Measurements from ENCODE around the gene AIFM3.

The AIFM3 gene

DNA sequence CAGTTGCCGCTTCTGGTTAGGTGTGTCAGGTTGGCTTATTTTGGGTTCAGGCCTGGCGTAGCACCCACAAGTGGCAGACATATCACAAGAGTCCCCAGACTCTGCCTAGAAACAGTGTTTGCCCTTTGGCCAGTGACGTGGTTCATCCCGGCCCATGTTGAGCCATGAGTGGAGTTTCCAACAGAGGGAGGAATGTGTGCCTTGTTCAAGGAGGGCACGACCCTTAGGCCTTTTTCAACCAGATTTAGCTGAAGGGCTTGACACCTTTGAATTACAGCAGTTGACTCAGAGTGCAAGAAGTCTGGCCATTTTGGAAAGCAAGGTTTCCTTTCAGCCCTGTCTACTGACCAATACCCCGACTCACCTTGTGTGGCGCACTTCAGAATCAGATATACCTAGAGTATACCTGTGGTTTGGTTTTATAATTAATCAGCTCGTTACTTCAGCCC is 15.1 kb upstream of the AIFM3 start:
- Histone ChIP-seq H3K27me3 (peaks cover 13% of the 10 kb centered on the region), H3K4me3 (no peak overlapping the region), H3K36me3 (peaks cover 78% of the 10 kb centered on the region), H3K9me3 (peaks cover 2% of the 10 kb centered on the region; the same call in 1 of the 2 replicates), H3K4me2 (no peak overlapping the region), H4K20me1 (peaks cover 98% of the 10 kb centered on the region), H3K9ac (no peak overlapping the region), H3K4me1 (peaks cover 40% of the 10 kb centered on the region), H3K27ac (no peak overlapping the region)
- TF ChIP-seq Cebpa-rat (IDR thresholded peaks at IDR 0.05): no peak

DNA sequence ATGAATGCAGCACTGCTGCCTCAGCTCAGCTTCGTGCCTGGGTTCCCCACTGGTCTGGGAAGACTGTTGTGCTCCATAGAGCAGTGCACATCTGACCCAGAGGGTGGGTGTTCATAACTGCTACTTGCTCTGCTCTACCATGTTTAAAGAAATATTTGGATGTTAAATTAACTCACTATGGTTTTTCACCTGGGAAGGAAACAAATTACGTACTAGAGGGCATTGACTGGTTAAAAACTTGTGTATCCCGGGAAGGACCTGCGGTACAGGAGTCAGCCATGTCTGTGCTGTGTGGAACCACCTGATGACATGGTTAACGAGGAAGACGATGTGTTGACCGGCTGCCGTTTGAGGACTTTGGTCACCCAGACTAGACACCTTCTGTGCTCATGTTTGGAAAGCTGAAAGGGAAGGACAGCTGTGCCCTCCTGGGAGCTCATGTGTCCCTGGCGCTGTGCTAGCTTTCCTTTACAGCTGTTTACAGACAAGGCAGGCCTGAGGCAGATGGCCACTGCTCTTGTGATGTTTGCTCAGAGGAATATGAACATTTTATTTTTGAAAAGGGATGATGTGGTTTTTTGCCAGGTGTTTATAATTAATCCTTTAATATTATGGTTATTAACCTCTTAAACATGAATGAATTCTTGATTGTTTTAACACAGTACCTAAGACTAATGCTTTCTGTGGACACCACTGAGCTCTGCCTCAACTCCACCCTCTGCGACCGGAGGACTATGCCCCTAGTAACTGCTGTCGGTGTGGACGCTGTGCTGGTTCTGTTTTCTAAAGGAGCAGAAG is 14.3 kb upstream of the AIFM3 start:
- no peak overlapping the region for H3K4me2 ChIP-seq
- no peak for TF ChIP-seq Cebpa-rat (IDR thresholded peaks at IDR 0.05)
- H3K36me3 ChIP-seq: peaks cover 71% of the 10 kb centered on the region
- H4K20me1 ChIP-seq: peaks cover 96% of the 10 kb centered on the region
- H3K9ac ChIP-seq: no peak overlapping the region
- H3K27ac ChIP-seq: no peak overlapping the region
- H3K27me3 ChIP-seq: peaks cover 21% of the 10 kb centered on the region
- peaks cover 3% of the 10 kb centered on the region; the same call in 1 of the 2 replicates for H3K9me3 ChIP-seq
- H3K4me1 ChIP-seq: peaks cover 46% of the 10 kb centered on the region
- H3K4me3 ChIP-seq: no peak overlapping the region

DNA sequence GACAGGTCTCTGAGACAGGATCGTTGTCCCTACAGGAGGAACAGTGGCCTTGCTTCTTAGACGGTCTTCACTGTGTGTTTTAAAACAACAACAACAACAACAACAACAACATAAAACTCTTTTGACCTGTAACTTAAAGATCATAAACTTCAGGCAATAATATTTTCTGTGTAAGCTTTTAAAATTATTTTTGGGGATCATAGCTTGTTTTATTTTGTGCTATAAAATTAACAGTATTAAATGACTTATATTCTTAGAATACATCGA is 13.8 kb upstream of the AIFM3 start:
- Histone ChIP-seq H3K9ac (no peak overlapping the region), H3K4me1 (peaks cover 45% of the 10 kb centered on the region), H3K9me3 (peaks cover 3% of the 10 kb centered on the region; the same call in 1 of the 2 replicates), H3K27me3 (peaks cover 26% of the 10 kb centered on the region), H3K36me3 (peaks cover 66% of the 10 kb centered on the region), H4K20me1 (peaks cover 91% of the 10 kb centered on the region), H3K4me3 (no peak overlapping the region), H3K4me2 (no peak overlapping the region), H3K27ac (no peak overlapping the region)
- TF ChIP-seq Cebpa-rat (IDR thresholded peaks at IDR 0.05): no peak

DNA sequence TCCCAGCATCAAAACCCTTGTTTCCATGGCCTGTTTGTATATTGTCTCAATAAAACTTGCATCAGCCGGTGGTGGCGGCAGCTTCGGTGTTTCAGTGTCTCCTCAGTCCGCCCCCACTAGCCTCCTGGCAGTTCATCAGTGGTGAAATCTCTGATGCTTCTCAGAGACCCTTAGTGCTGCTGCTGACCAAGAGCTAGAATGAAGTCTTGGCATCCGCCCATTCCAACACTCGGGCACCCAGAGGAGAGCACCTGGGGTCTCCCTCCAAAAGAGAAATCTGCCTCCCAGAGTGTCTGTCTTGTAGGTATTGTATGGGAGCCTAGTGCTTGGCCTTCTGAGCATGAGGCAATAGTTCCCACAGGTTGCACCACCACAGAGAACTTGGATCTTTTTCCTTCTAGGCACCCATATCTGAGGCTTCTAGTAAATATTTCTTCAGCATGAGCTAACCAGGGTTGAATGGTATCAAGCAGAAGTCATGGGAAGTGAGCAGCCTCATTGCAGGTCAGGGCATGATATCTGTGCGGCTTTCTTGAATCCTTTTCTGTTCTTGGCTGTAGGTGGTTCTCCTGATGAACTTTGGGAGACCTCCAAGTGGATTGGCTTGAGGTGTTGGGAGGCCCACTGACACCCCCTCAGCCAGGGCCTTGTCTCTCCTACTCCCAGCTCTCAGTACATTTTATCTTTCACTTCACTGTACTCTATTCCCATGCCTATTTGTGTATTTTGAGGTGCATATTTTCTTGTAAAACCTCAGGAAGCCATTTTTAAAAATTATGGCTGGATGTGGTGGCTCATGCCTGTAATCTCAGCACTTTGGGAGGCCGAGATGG is 13.2 kb upstream of the AIFM3 start:
- Histone ChIP-seq H3K9ac (no peak overlapping the region), H3K4me2 (no peak overlapping the region), H3K27me3 (peaks cover 32% of the 10 kb centered on the region), H3K4me3 (no peak overlapping the region), H3K36me3 (peaks cover 60% of the 10 kb centered on the region), H4K20me1 (peaks cover 85% of the 10 kb centered on the region), H3K4me1 (peaks cover 39% of the 10 kb centered on the region), H3K9me3 (peaks cover 3% of the 10 kb centered on the region; the same call in 1 of the 2 replicates), H3K27ac (no peak overlapping the region)
- TF ChIP-seq Cebpa-rat (IDR thresholded peaks at IDR 0.05): no peak

DNA sequence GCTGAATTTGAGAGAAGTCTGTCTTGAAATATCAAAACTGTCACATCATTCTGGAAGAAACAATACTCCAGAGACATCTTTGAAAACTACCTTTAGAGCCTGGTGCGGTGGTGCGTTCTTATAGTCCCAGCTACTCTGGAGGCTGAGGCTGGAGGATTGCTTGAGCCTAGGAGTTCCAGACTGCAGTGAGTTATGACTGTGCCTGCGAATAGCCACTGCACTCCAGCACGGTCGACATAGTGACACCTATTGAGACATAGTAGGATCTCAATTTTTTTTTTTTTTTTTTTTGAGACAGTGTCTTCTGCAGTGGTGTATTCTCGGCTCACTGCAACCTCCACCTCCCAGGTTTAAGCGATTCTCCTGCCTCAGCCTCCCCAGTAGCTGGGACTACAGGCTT is 11.5 kb upstream of the AIFM3 start:
- TF ChIP-seq Cebpa-rat (IDR thresholded peaks at IDR 0.05): no peak
- H3K9me3 ChIP-seq: peaks cover 3% of the 10 kb centered on the region; the same call in 1 of the 2 replicates
- no peak overlapping the region for H3K27ac ChIP-seq
- H3K27me3 ChIP-seq: peaks cover 36% of the 10 kb centered on the region
- H4K20me1 ChIP-seq: peaks cover 68% of the 10 kb centered on the region
- no peak overlapping the region for H3K4me3 ChIP-seq
- peaks cover 29% of the 10 kb centered on the region for H3K4me1 ChIP-seq
- no peak overlapping the region for H3K9ac ChIP-seq
- H3K4me2 ChIP-seq: no peak overlapping the region
- H3K36me3 ChIP-seq: peaks cover 43% of the 10 kb centered on the region

DNA sequence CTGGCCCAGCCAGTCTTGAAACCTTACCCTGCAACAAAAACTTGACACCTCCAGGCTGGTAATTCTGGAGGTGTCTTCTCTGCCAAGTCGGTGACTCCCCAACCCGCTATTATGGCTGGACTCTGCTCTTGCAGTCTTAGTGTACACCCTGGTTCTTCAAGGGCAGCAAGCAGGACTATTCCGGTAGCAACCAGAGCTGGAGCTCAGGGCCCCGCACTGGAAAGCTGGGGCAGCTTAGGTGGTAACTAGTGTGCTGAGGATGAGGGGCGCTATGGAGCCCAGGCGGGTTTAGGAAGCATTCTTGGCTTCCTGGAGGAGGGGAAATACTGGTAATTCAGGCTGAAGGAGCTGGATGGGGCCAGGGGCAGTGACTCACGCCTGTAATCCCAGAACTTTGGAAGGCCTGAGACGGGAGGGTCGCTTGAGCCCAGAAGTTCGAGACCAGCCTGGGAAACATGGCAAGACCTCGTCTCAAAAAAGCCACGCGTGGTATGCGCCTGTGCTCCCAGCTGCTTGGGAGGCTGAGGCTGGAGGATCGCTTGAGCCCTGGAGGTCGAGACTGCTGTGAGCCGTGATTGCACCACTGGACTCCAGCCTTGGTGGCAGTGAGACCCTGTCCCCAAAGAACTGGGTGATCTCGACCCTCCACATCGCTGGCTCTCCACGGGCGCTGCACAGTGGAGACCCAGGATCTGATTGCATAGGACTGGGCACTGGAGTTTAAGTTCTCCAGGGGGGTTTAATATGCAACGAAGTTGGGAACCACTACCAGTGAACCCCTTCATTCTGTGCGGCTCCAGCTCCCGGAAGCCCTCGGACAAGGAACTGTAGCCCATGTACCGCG is 10.6 kb upstream of the AIFM3 start:
- H4K20me1 ChIP-seq: peaks cover 59% of the 10 kb centered on the region

DNA sequence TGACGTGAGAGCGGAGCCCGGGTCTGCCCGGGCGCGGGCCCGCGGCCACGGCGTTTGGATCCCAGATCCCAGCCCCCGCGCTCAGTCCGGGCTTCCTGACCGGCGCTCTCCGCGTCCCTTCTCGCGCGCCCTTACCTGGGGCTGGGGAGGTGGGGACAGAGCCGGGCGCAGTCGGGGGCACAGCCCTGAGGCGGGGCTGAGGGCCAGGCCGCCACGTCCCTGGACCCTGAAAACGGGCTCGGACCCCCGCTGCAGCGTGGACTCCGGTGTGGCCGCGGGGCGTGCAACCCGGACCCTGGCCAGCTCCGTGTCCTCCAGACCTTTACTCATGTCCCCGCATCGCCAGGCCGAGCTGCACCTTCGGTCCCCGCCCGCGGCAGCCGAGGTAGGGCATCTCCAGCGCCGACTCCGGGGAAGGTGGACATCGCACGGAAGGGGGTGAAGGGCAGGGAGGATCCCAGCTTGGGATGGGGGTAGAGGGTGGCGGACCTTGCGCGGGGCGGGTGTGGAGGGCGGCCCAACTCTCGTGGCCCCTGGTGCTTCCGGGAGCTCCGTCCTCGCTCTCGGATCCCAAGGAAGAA is 9.9 kb upstream of the AIFM3 start:
- H3K4me3 ChIP-seq: peak overlapping the region; percentile 56

More for the DNA sequence above, 10.6 kb upstream of the AIFM3 start:
- H3K4me1 ChIP-seq: peaks cover 27% of the 10 kb centered on the region
- H3K36me3 ChIP-seq: peaks cover 34% of the 10 kb centered on the region
- peaks cover 3% of the 10 kb centered on the region; the same call in 1 of the 2 replicates for H3K9me3 ChIP-seq
- H3K9ac ChIP-seq: no peak overlapping the region
- no peak for TF ChIP-seq Cebpa-rat (IDR thresholded peaks at IDR 0.05)
- peaks cover 36% of the 10 kb centered on the region for H3K27me3 ChIP-seq
- H3K4me3 ChIP-seq: 0 out of 2 replicates have a peak overlapping the region, but pooled peaks have one; percentile 56
- H3K4me2 ChIP-seq: peak overlapping the region; percentile 71
- no peak overlapping the region for H3K27ac ChIP-seq

DNA sequence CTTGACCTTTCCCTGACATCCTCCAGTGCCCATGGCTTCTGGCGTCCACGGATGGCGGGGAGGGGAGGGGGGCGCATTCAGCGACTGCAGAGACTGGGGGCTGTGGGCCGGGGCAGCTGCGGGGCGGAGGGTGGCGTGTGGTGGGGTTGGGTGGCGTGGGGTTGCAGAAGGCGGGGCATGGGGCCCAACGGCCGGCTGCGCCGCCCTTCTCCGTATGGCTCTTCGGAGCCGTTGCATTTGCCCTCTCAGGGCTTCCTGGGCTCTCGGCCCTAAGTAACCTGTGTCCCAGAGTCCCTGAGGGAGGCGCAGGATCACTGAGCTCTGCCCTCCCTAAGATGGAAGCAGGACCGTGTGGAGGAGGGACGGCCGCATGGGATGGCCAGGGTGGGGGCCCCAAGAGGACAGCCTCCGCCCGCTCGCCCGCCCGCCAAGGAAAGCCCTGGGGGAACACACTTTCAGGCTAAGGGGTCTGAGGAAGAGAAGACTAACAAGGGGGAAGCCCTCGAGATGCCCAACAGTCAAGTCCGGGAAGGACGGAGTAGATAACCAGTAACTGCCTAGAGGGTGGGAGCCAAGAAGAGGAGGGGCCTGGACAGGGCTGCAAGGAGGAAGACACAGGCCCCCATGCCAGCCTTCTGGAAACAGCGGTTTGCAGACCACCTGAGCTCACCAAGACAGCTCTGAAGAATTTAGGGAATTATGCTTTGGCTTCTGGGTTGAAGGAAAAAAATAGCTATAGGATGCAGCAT is 9.2 kb upstream of the AIFM3 start:
- H4K20me1 ChIP-seq: peaks cover 45% of the 10 kb centered on the region
- no peak overlapping the region for H3K27ac ChIP-seq
- no peak overlapping the region for H3K9ac ChIP-seq
- H3K4me3 ChIP-seq: peak overlapping the region; percentile 56
- H3K9me3 ChIP-seq: peaks cover 3% of the 10 kb centered on the region; the same call in 1 of the 2 replicates
- peaks cover 43% of the 10 kb centered on the region for H3K27me3 ChIP-seq
- peak overlapping the region; percentile 71 for H3K4me2 ChIP-seq
- H3K36me3 ChIP-seq: peaks cover 20% of the 10 kb centered on the region
- peaks cover 15% of the 10 kb centered on the region for H3K4me1 ChIP-seq
- no peak for TF ChIP-seq Cebpa-rat (IDR thresholded peaks at IDR 0.05)

More for the DNA sequence above, 9.9 kb upstream of the AIFM3 start:
- H3K4me1 ChIP-seq: peaks cover 21% of the 10 kb centered on the region
- H3K36me3 ChIP-seq: peaks cover 27% of the 10 kb centered on the region
- peak overlapping the region; percentile 71 for H3K4me2 ChIP-seq
- H3K27me3 ChIP-seq: peaks cover 36% of the 10 kb centered on the region
- H3K9me3 ChIP-seq: peaks cover 3% of the 10 kb centered on the region; the same call in 1 of the 2 replicates
- H4K20me1 ChIP-seq: peaks cover 52% of the 10 kb centered on the region
- H3K27ac ChIP-seq: no peak overlapping the region
- H3K9ac ChIP-seq: no peak overlapping the region
- TF ChIP-seq Cebpa-rat (IDR thresholded peaks at IDR 0.05): no peak

All from BLaER1 (cell line).